ENCODE data around the gene ENHO.

DNA sequence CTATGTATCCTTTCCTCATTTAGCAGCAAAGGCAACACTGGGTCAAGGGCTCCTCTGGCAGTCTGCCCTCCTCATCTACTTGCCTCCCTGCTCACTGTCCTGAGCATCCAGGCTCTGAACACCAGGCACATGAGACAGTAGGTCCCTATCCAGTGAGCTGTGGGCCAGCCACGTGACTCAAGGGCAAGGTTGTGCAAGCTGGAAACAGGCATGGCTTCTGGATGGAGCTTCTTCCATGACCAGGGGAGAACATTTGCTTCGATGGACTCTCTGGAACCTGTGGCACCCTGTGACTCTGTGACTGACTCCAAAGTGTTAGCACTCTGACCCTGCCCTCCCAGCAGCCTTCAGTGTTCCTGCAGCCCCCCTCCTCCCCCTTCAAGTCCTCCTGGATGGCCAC lies 31.2 kb downstream of the ENHO start:
- TF ChIP-seq CTCF (conservative IDR thresholded peaks at IDR 0.05 in 1 of 2, IDR thresholded peaks at IDR 0.05 in 1 of 2; ENCODE audit: extremely low read depth in 1 of 2, insufficient read depth in 1 of 2, low read depth in 1 of 2, low read length in 2 of 2): no peak
- TF ChIP-seq EZH2 (IDR thresholded peaks at IDR 0.05; ENCODE audit: borderline replicate concordance, low read length): no peak

All from mammary epithelial cell (primary cell).